GM12878 (cell line): ENCODE measurements around the gene NPAS3. TPM values are rescaled to one million over a fixed set of nuclear protein-coding genes. Genes with fewer than 3 reads are reported as not detected.

ENCODE experiments used
- ATAC-seq: fragments of 200-7000 bp; cut with Tn5 transposase; 3 replicates; pipeline ENCODE4 v1.9.1; 2020; ENCODE audit warnings: mild to moderate bottlenecking, moderate library complexity
- BruUV-seq: library from RNA; stranded (reverse); fragments of 400-500 nt; replicated peaks from 2 replicates; lab custom pipeline; 2021; lab: Mats Ljungman, UMichigan
- CTCF ChIA-PET: fragments of 300-600 bp; sonication (Branson Sonifier 250); formaldehyde crosslinking; extraction: SDS; loops from one replicate; lab custom pipeline; 2021; ENCODE audit warnings: inconsistent platforms; lab: Yijun Ruan, JAX
- POLR2A ChIA-PET: fragments of 350-600 bp; formaldehyde crosslinking; extraction: SDS; loops from one replicate; lab custom pipeline; 2021; ENCODE audit warnings: inconsistent platforms; lab: Charles Lee
- RAD21 ChIA-PET: fragments of 300-600 bp; sonication (Branson Sonifier 250); formaldehyde crosslinking; loops from one replicate; lab custom pipeline; 2023; ENCODE audit warnings: antibody characterized with exemption; ENCODE audit not compliant: unreplicated experiment; lab: Charles Lee
- SMC1A ChIA-PET: fragments of 300-600 bp; sonication (Branson Sonifier 250); formaldehyde crosslinking; loops from one replicate; lab custom pipeline; 2023; ENCODE audit not compliant: unreplicated experiment, uncharacterized antibody; lab: Charles Lee
- DNase-seq: peaks from one replicate; pipeline ENCODE4 v3.0.0-alpha.2; 2011; ENCODE audit warnings: low read depth, low spot score
- FAIRE-seq: peaks from 3 replicates; lab custom pipeline; 2011; peaks lifted over from hg19 to GRCh38; lab: Jason Lieb, UNC
- H2AFZ ChIP-seq: 2 replicates; pipeline ENCODE4 v1.6.0; 2011; ENCODE audit warnings: low read depth, low read length, control low read depth; ENCODE audit not compliant: control insufficient read depth
- H3K27ac ChIP-seq: 2 replicates; pipeline ENCODE4 v1.5.1; 2011; ENCODE audit warnings: control low read depth; ENCODE audit not compliant: control insufficient read depth, insufficient read depth
- H3K27me3 ChIP-seq, 2 experiments: replicated peaks in 1 of 2; 2 replicates each; pipeline versions ENCODE4 v1.6.0 to v1.6.1; 2011; ENCODE audit warnings: low read length in 1 of 2; ENCODE audit not compliant: control insufficient read depth in 2 of 2, insufficient read depth in 2 of 2
- H3K36me3 ChIP-seq, 2 experiments: 2 replicates each; pipeline ENCODE4 v1.5.1; 2011; ENCODE audit warnings: low read length in 1 of 2; ENCODE audit not compliant: control insufficient read depth in 2 of 2, insufficient read depth in 2 of 2
- H3K4me1 ChIP-seq: 2 replicates; pipeline ENCODE4 v1.6.1; 2011; ENCODE audit warnings: mild to moderate bottlenecking, low read length, moderate library complexity, mixed read lengths; ENCODE audit not compliant: control insufficient read depth, insufficient read depth
- H3K4me2 ChIP-seq: 2 replicates; pipeline ENCODE4 v1.6.0; 2011; ENCODE audit warnings: control low read depth; ENCODE audit not compliant: control insufficient read depth, insufficient read depth
- H3K4me3 ChIP-seq: fragments of 200-600 bp; sonication (generic); 2 replicates; pipeline ENCODE4 v1.5.1; 2016
- H3K79me2 ChIP-seq: 2 replicates; pipeline ENCODE4 v1.6.0; 2011; ENCODE audit warnings: low read length; ENCODE audit not compliant: control insufficient read depth, insufficient read depth
- H3K9ac ChIP-seq: 2 replicates; pipeline ENCODE4 v1.8.0; 2011; ENCODE audit warnings: low read length, control low read depth, mixed read lengths; ENCODE audit not compliant: control insufficient read depth, insufficient read depth
- H3K9me3 ChIP-seq: replicated peaks from 3 replicates; pipeline ENCODE4 v1.5.1; 2011; ENCODE audit warnings: mild to moderate bottlenecking, low read length; ENCODE audit not compliant: control insufficient read depth, insufficient read depth
- H4K20me1 ChIP-seq: 2 replicates; pipeline ENCODE4 v1.6.0; 2011; ENCODE audit not compliant: control insufficient read depth, insufficient read depth
- MTA3 ChIP-seq: IDR thresholded peaks from 2 replicates; pipeline ENCODE4 v1.6.1; 2012; ENCODE audit warnings: low read length, inconsistent platforms, borderline replicate concordance
- NRF1 ChIP-seq: conservative IDR thresholded peaks from 2 replicates; pipeline ENCODE4 v1.6.1; 2011; ENCODE audit warnings: mild to moderate bottlenecking, low read depth, low read length, improper control_type of control experiment
- PBX3 ChIP-seq: IDR thresholded peaks from 2 replicates; pipeline ENCODE4 v1.6.1; 2011; ENCODE audit warnings: mild to moderate bottlenecking, low read depth, low read length, moderate library complexity; ENCODE audit not compliant: insufficient replicate concordance
- RBBP5 ChIP-seq: fragments of 200-600 bp; sonication (generic); conservative IDR thresholded peaks from 2 replicates; pipeline ENCODE4 v1.6.1; 2016
- SMARCA5 ChIP-seq: fragments of 450-650 bp; IDR thresholded peaks from 2 replicates; pipeline ENCODE4 v1.6.1; 2017; ENCODE audit warnings: mild to moderate bottlenecking
- TAF1 ChIP-seq: IDR thresholded peaks from 2 replicates; pipeline ENCODE4 v1.6.1; 2011; ENCODE audit warnings: mild to moderate bottlenecking, low read depth, low read length, borderline replicate concordance
- WGBS: methylation state at CpG from one replicate; pipeline ENCODE4 v1.1.6; 2016; ENCODE audit warnings: low lambda C conversion rate; ENCODE audit not compliant: insufficient replicate concordance, insufficient coverage; ENCODE audit errors: missing lambda C conversion rate; 5-methylcytosine and 5-hydroxymethylcytosine counted together
- in situ Hi-C: fragments of 300-500 bp; cut with MboI; formaldehyde crosslinking; loops from 9 replicates; pipeline ENCODE4 v1.14.3; 2018; ENCODE audit warnings: mixed read lengths
- intact Hi-C: fragments of 100-400 bp; cut with micrococcal nuclease; formaldehyde crosslinking; loops from one replicate; pipeline ENCODE4 v1.14.2; 2022; ENCODE audit not compliant: unreplicated experiment
- polyA plus RNA-seq, 11 experiments: library from polyadenylated mRNA; depleted of rRNA in 4 of 11; unstranded in 6 of 11; stranded (reverse) in 5 of 11; fragments of >200 nt; fragmentation: Nextera tagmentation in 4 of 11; fragmentation: Illumina TruSeq in 1 of 11; extraction: Ambion mirVana in 4 of 11; extraction: Trizol in 1 of 11; gene quantifications; 1 replicate in 1 of 11; 2 replicates in 10 of 11; pipeline versions ENCODE4 v1.2.1 to v1.2.3, GENCODE V29; 2011 to 2016; ENCODE audit warnings: inconsistent platforms in 2 of 11, missing spikeins in 2 of 11, low read depth in 1 of 11
- total RNA-seq, 4 experiments: library from RNA; depleted of rRNA in 3 of 4; stranded (reverse); fragments of >200 nt in 3 of 4; fragmentation: Illumina TruSeq in 1 of 4; extraction: Trizol in 1 of 4; gene quantifications; 2 replicates each; pipeline versions ENCODE4 v1.2.1 to v1.2.3, GENCODE V29; 2013 to 2021

Gene NPAS3
- total and polyA plus RNA-seq, 10 of the 15 experiments (the other 5 are each of a cell fraction or from before 2014, with no cell fraction given) = under 0.01 to 2.7 (median 0.03) TPM; not detected in 6

GRCh38 chr14:33837943-33838683 is 899.4 kb downstream of the NPAS3 start:
- TF ChIP-seq RBBP5 (no peak), NRF1 (no peak), MTA3 (no peak), PBX3 (no peak), SMARCA5 (no peak), TAF1 (no peak)
- POLR2A ChIA-PET = interaction anchor here (0.6 to 1.0 kb wide), 2 partner anchors 410 to 643 kb away, joined by 3 read pairs; no protein-coding TSS in a partner anchor
- H2AFZ ChIP-seq = no peak overlapping the region
- no peak overlapping the region for H3K9ac ChIP-seq
- no peaks in the 10 kb centered on the region for H3K4me1 ChIP-seq
- DNase-seq = no peak
- FAIRE-seq = no peak
- H3K79me2 ChIP-seq = no peaks in the 10 kb centered on the region
- WGBS = 17% methylated on average over 4 of the region's 4 CpGs
- H3K9me3 ChIP-seq = no peaks in the 10 kb centered on the region
- H3K27ac ChIP-seq = no peak overlapping the region
- RAD21 ChIA-PET = interaction anchor here (0.5 to 19.1 kb wide), 25 partner anchors 11 to 1260 kb away, joined by 3 to 466 read pairs (median 4); no protein-coding TSS in a partner anchor
- no peak for ATAC-seq
- SMC1A ChIA-PET = interaction anchor here (0.6 to 17.6 kb wide), 35 partner anchors 10 to 1261 kb away, joined by 3 to 668 read pairs (median 3); no protein-coding TSS in a partner anchor
- CTCF ChIA-PET = interaction anchor here (0.6 to 21.4 kb wide), 36 partner anchors 11 to 1262 kb away, joined by 3 to 809 read pairs (median 4); no protein-coding TSS in a partner anchor
- H3K27me3 ChIP-seq = peaks cover 0 to 3% of the 10 kb centered on the region in 2 experiments; a peak in 1 of 4 replicates
- in situ Hi-C loops = loop anchor here (5.0 kb wide), 3 partner anchors 254 to 464 kb away; no protein-coding TSS in a partner anchor
- H3K36me3 ChIP-seq = no peaks in the 10 kb centered on the region
- no TSS peak for BruUV-seq
- H3K4me3 ChIP-seq = no peak overlapping the region
- H3K4me2 ChIP-seq = no peak overlapping the region
- intact Hi-C loops = loop anchor here (2.0 to 5.0 kb wide), 2 partner anchors 463 to 484 kb away; no protein-coding TSS in a partner anchor
- H4K20me1 ChIP-seq = no peaks in the 10 kb centered on the region
